ENCODE data around the gene CCR6.

- TF ChIP-seq CTCF (IDR thresholded peaks at IDR 0.05) = no peak
- no peak for TF ChIP-seq KDM5A (IDR thresholded peaks at IDR 0.05)
- TF ChIP-seq MAZ (IDR thresholded peaks at IDR 0.05; ENCODE audit: borderline replicate concordance, low read depth, low read length) = no peak
- no peak for TF ChIP-seq ZNF302 (CRISPR knock-in tag; IDR thresholded peaks at IDR 0.05)
- no peak for TF ChIP-seq POLR2A (IDR thresholded peaks at IDR 0.05; ENCODE audit: low read length)
- TF ChIP-seq SREBF2 (IDR thresholded peaks at IDR 0.05) = no peak
- TF ChIP-seq, protein P1, sequence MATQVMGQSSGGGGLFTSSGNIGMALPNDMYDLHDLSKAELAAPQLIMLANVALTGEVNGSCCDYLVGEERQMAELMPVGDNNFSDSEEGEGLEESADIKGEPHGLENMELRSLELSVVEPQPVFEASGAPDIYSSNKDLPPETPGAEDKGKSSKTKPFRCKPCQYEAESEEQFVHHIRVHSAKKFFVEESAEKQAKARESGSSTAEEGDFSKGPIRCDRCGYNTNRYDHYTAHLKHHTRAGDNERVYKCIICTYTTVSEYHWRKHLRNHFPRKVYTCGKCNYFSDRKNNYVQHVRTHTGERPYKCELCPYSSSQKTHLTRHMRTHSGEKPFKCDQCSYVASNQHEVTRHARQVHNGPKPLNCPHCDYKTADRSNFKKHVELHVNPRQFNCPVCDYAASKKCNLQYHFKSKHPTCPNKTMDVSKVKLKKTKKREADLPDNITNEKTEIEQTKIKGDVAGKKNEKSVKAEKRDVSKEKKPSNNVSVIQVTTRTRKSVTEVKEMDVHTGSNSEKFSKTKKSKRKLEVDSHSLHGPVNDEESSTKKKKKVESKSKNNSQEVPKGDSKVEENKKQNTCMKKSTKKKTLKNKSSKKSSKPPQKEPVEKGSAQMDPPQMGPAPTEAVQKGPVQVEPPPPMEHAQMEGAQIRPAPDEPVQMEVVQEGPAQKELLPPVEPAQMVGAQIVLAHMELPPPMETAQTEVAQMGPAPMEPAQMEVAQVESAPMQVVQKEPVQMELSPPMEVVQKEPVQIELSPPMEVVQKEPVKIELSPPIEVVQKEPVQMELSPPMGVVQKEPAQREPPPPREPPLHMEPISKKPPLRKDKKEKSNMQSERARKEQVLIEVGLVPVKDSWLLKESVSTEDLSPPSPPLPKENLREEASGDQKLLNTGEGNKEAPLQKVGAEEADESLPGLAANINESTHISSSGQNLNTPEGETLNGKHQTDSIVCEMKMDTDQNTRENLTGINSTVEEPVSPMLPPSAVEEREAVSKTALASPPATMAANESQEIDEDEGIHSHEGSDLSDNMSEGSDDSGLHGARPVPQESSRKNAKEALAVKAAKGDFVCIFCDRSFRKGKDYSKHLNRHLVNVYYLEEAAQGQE (IDR thresholded peaks at IDR 0.05) = no peak
These were observed 41.4 kb downstream of the CCR6 start for GRCh38 chr6:167164261-167164660.
